ENCODE results near the gene PFKP.

Gene PFKP

GRCh38 chr10:3068968-3069737, 1.8 kb downstream of the PFKP start:
- DNase-seq (ENCODE audit: low read depth in 2 of 2), result peak in 1 of 2 donors; percentile 46
- TF ChIP-seq, protein P1, sequence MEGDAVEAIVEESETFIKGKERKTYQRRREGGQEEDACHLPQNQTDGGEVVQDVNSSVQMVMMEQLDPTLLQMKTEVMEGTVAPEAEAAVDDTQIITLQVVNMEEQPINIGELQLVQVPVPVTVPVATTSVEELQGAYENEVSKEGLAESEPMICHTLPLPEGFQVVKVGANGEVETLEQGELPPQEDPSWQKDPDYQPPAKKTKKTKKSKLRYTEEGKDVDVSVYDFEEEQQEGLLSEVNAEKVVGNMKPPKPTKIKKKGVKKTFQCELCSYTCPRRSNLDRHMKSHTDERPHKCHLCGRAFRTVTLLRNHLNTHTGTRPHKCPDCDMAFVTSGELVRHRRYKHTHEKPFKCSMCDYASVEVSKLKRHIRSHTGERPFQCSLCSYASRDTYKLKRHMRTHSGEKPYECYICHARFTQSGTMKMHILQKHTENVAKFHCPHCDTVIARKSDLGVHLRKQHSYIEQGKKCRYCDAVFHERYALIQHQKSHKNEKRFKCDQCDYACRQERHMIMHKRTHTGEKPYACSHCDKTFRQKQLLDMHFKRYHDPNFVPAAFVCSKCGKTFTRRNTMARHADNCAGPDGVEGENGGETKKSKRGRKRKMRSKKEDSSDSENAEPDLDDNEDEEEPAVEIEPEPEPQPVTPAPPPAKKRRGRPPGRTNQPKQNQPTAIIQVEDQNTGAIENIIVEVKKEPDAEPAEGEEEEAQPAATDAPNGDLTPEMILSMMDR (IDR thresholded peaks at IDR 0.05; ENCODE audit: low read depth, low read length), result no peak
- peak overlapping the region; percentile 68 to 84 for H3K4me3 ChIP-seq (replicated peaks in 1 of 2; ENCODE audit: low read depth in 2 of 2, low read length in 2 of 2)

DNA sequence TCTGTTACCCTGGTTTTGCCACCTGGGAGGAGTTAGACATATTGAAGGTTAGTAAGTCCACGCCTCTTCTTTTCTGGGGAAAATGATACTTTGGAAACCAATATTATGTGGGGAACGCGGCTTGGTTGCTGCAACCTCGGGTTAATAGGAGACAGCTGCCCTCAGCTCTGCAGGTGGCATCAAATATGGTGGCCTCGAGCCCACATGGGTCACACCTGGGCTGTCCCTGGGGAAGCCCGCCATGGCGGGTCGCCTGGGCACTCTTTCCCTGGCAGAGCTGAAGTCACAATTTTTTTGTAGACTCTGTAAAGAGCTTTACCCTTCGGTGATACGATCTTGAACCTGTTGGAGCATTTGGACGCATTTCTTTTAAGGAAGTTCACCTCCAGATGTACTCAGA, 2.5 kb downstream of the PFKP start:
- no peak for DNase-seq (ENCODE audit: low read depth in 2 of 2)
- TF ChIP-seq, protein P1 (IDR thresholded peaks at IDR 0.05; ENCODE audit: low read depth, low read length), result no peak
- H3K4me3 ChIP-seq (replicated peaks in 1 of 2; ENCODE audit: low read depth in 2 of 2, low read length in 2 of 2), result peak overlapping the region in 1 of 2 donors; percentile 68

GRCh38 chr10:3071405-3072198, 4.3 kb downstream of the PFKP start:
- H3K4me3 ChIP-seq (replicated peaks in 1 of 2; ENCODE audit: low read depth in 2 of 2, low read length in 2 of 2), result no peak overlapping the region
- peak; percentile 40 to 95 for DNase-seq (ENCODE audit: low read depth in 2 of 2)
- TF ChIP-seq, protein P1 (IDR thresholded peaks at IDR 0.05; ENCODE audit: low read depth, low read length), result no peak

DNA sequence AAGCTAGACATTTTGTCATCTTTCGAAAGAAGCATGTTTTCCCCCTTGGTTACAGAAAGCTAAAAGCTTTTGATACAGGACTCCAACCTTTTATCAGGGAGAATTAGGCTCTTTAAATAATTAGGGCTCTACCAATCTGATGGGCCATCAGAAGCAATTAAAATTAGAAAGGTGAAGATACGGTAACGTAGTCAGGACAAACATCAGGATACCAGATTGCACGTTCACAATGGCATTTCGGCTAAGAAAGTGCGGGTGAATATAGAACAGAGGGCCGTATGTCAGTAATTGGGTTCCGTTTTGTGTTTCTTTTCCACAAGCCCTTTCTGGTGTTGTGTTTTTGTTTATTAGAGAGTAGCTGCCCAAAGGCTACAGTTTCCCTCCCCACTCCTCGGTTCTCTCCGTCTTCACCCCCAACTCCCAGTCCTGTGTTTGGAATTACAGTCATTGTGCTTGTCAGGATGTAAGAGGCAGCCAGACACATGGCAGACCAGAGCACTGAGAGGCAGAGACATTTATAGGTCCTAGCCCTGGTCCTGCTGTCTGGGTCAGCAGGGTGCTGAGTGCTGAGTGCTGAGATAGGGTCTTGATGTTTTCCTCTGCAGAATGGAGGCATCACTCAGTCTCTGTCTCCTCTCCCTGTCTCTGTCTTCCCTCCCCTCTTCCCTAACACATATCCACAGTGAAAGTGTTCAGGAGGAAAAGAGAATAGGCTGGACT, 5.5 kb downstream of the PFKP start:
- TF ChIP-seq, protein P1 (IDR thresholded peaks at IDR 0.05; ENCODE audit: low read depth, low read length), result no peak
- DNase-seq (ENCODE audit: low read depth in 2 of 2), result no peak
- no peak overlapping the region for H3K4me3 ChIP-seq (replicated peaks in 1 of 2; ENCODE audit: low read depth in 2 of 2, low read length in 2 of 2)

DNA sequence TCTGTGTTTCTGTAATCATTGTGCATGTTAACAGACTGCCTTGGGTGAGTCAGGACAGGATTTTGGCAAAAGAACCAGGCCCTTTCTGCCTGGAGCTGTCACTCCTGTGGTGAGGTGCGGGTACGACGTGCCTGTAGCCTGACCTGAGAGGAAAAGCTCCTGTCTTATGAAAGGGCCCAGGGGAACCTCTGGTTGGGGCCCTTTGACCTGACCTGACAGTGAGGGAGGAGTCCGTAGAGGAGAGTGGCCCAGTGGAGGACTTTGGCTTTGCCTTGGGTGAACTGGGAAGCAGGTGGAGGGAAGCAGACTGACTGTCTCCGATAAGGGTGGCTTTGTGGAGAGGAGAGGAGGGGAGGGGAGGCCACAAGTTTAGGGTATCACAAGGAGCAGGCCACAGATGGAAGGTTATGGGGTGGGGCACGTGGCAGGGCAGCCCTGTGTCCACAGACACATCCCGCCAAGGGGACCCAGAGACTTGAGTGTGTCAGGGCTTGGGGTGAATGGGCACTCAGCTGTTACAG, 6.9 kb downstream of the PFKP start:
- TF ChIP-seq, protein P1 (IDR thresholded peaks at IDR 0.05; ENCODE audit: low read depth, low read length), result no peak
- no peak overlapping the region for H3K4me3 ChIP-seq (replicated peaks in 1 of 2; ENCODE audit: low read depth in 2 of 2, low read length in 2 of 2)

GRCh38 chr10:3074985-3075600, 7.7 kb downstream of the PFKP start:
- TF ChIP-seq, protein P1 (IDR thresholded peaks at IDR 0.05; ENCODE audit: low read depth, low read length), result no peak
- no peak overlapping the region for H3K4me3 ChIP-seq (replicated peaks in 1 of 2; ENCODE audit: low read depth in 2 of 2, low read length in 2 of 2)
- DNase-seq (ENCODE audit: low read depth in 2 of 2), result no peak

More for the DNA sequence above, 6.9 kb downstream of the PFKP start:
- peak in 1 of 2 donors; percentile 32 for DNase-seq (ENCODE audit: low read depth in 2 of 2)

Measured in cardiac fibroblast (primary cell).